ENCODE data around the gene RRP1.
A peak's percentile ranks its signal among the peaks of the same experiment; 100 is the strongest.

DNA sequence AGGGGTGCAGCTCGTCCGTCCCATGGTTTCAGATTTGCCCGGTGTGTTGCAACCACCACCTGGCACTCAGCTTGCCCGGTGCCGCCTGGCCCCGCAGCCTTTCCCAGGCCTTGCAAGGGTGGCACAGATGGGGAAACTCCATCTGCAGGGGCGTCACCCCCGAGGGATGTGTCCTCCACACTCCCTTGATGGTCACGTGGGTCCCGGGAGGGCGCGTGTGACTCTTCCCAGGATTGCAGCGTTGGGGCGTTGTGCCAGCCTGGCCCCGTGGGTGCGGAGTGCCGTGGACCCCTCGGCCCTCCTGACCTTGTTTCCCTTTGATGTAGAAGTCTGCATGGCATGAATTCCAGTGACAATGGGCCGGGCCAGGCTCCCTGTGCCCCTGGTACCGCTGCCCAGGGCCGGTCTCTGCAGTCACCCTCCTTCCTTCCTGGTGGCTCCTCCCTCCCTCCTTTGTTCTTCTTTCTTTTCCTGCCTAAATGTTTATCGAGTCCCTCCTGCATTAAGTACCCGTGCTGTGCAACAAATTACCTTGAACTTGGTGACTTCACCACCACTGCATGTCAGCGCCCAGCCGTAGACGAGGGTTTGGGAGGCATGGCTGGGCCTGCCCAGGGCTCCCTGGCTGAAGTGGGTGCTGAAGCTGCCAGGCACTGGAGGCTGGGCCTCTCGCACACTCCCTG is 22.9 kb downstream of the RRP1 start:
- TF ChIP-seq, protein P1, sequence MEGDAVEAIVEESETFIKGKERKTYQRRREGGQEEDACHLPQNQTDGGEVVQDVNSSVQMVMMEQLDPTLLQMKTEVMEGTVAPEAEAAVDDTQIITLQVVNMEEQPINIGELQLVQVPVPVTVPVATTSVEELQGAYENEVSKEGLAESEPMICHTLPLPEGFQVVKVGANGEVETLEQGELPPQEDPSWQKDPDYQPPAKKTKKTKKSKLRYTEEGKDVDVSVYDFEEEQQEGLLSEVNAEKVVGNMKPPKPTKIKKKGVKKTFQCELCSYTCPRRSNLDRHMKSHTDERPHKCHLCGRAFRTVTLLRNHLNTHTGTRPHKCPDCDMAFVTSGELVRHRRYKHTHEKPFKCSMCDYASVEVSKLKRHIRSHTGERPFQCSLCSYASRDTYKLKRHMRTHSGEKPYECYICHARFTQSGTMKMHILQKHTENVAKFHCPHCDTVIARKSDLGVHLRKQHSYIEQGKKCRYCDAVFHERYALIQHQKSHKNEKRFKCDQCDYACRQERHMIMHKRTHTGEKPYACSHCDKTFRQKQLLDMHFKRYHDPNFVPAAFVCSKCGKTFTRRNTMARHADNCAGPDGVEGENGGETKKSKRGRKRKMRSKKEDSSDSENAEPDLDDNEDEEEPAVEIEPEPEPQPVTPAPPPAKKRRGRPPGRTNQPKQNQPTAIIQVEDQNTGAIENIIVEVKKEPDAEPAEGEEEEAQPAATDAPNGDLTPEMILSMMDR (IDR thresholded peaks at IDR 0.05): no peak
- TF ChIP-seq POLR2AphosphoS5 (IDR thresholded peaks at IDR 0.05; ENCODE audit: insufficient read depth in 1 of 2, low read depth in 1 of 2) (peak; percentile 39 to 46), POLR2A (IDR thresholded peaks at IDR 0.05) (no peak)

Measured in vagina (tissue), 2 donors.